ENCODE measurements around the gene MAGI2.

GRCh38 chr7:78111386-78111785, 1342.1 kb downstream of the MAGI2 start:
- TF ChIP-seq, protein P1, sequence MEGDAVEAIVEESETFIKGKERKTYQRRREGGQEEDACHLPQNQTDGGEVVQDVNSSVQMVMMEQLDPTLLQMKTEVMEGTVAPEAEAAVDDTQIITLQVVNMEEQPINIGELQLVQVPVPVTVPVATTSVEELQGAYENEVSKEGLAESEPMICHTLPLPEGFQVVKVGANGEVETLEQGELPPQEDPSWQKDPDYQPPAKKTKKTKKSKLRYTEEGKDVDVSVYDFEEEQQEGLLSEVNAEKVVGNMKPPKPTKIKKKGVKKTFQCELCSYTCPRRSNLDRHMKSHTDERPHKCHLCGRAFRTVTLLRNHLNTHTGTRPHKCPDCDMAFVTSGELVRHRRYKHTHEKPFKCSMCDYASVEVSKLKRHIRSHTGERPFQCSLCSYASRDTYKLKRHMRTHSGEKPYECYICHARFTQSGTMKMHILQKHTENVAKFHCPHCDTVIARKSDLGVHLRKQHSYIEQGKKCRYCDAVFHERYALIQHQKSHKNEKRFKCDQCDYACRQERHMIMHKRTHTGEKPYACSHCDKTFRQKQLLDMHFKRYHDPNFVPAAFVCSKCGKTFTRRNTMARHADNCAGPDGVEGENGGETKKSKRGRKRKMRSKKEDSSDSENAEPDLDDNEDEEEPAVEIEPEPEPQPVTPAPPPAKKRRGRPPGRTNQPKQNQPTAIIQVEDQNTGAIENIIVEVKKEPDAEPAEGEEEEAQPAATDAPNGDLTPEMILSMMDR (IDR thresholded peaks at IDR 0.05), result no peak
- TF ChIP-seq POLR2A (IDR thresholded peaks at IDR 0.05), result no peak
- no peak for TF ChIP-seq POLR2AphosphoS5 (IDR thresholded peaks at IDR 0.05)

Measured in breast epithelium (tissue), 3 donors.